GM10248 (cell line): ENCODE measurements around the gene CDH7.
A peak's percentile ranks its signal among the peaks of the same experiment; 100 is the strongest.

Source experiments
- CTCF ChIA-PET: fragments of 300-600 bp; sonication (Branson Sonifier 250); formaldehyde crosslinking; extraction: SDS; loops from one replicate; lab custom pipeline; 2021; ENCODE audit warnings: antibody characterized with exemption; lab: Yijun Ruan, JAX
- POLR2A ChIA-PET: fragments of 350-650 bp; sonication (Branson Sonifier 250); formaldehyde crosslinking; extraction: SDS; loops from one replicate; lab custom pipeline; 2020; ENCODE audit warnings: antibody characterized with exemption; lab: Yijun Ruan, JAX
- DNase-seq: peaks from one replicate; pipeline ENCODE4 v3.0.0; 2012; ENCODE audit errors: extremely low spot score
- CTCF ChIP-seq: IDR thresholded peaks from 2 replicates; pipeline ENCODE4 v1.5.1; 2012; ENCODE audit warnings: mild to moderate bottlenecking, low read depth; ENCODE audit errors: extremely low read depth, missing control alignments, control extremely low read depth

CDH7 gene

GRCh38 chr18:65936678-65937077 is 185.9 kb downstream of the CDH7 start:
- ChIA-PET CTCF (interaction anchor here (1.1 kb wide), 1 partner anchor 8 kb away, joined by 3 read pairs; no protein-coding TSS in a partner anchor), POLR2A (no interaction called here)
- TF ChIP-seq CTCF, result no peak
- DNase-seq, result no peak

GRCh38 chr18:65937180-65937579 is 186.4 kb downstream of the CDH7 start:
- no peak for TF ChIP-seq CTCF
- ChIA-PET POLR2A (no interaction called here), CTCF (interaction anchor here (1.1 kb wide), 1 partner anchor 9 kb away, joined by 3 read pairs; no protein-coding TSS in a partner anchor)
- DNase-seq, result no peak

- no peak for DNase-seq
- TF ChIP-seq CTCF, result peak; percentile 5
- ChIA-PET POLR2A (no interaction called here), CTCF (no interaction called here)
These were observed 188.0 kb downstream of the CDH7 start for GRCh38 chr18:65938592-65939372.
